GM19099 (cell line): ENCODE measurements around the gene TTC38.
A peak's percentile ranks its signal among the peaks of the same experiment; 100 is the strongest.

Experiments used
- POLR2A ChIP-seq: IDR thresholded peaks from 3 replicates; pipeline ENCODE4 v1.6.1; 2011; ENCODE audit warnings: low read depth; ENCODE audit not compliant: insufficient read length; ENCODE audit errors: extremely low read depth

TTC38 gene

DNA sequence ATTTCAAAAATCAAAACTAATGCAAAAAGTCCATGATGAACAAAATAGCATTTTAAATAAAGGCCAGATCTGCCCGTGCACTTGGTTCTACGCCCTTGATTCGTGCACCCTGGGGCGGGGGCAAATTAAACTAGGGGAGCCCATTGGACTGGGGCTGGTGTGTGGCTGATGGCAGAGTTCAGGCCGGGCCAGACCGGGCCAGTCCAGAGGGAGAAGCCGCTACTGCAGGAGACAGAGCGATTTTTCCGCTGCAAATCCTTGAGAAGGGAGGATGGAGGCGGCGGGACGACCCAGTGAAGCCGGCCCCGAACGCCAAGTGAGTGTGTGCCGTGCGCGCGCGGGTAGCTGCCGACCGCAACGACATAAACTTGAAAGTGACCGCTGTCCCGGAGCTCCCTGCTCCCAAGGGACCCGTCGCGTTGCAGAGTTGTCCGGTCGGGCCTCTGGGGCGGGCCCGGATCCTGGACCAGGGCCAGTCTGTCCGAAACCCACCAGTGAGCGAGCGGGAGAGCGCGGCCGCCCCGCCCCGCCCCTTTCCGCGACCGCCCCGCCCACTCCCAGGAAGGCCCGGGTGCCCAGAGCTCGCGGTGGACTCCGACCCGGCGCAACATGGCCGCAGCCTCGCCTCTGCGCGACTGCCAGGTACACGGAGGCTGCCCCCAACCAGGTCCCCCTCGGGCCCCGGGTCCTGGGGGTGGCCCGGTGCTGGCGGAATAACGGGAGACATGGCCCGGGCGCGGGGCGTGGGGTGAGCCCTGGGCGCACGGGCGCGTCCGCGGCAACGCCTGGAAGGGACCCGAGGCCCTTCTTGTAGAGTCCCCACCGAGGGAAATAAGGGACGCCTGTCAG is at the start of gene TTC38:
Gene TTC38, plus strand, starts transcription at position 578 of the 849 bp plus-strand sequence. Its CDS starts 32 bp downstream, at position 610.
- peak; percentile 73 for TF ChIP-seq POLR2A

DNA sequence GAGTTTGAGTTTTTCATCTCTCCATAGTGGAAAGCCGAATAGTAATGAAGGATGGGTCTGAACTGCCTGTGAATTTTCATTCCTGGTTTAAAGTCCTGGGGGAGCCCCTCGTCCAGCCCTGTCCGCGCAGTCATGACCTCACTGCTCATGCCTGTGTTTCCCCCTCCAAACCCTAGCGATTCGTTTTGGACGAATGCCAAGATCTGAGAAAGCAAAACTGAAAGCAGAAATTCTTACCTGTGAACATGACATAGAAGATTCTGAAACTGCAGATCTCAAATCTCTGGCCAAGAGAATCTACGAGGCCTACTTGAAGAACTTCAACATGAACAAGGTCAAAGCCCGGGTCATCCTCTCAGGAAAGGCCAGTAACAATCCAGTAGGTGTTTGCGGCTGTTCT is 48.2 kb upstream of the TTC38 start:
- TF ChIP-seq POLR2A: no peak

DNA sequence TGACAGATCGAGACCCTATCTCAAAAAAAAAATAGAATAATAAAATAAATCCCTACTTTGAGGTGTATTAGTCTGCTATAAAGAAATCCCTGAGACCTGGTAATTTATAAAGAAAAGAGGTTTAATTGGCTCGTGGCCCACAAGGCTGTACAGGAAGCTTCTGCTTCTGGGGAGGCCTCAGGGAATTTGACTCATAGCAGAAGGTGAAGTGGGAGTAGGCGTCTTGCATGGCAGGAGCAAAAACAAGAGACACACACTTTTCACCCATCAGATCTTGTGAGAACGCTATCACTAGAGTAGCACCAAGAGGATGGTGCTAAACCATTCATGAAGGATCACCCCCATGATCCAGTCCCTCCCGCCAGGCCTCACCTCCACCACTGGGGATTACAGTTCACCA is 46.9 kb upstream of the TTC38 start:
- no peak for TF ChIP-seq POLR2A

- TF ChIP-seq POLR2A: no peak
These were observed 43.5 kb upstream of the TTC38 start for GRCh38 chr22:46224044-46224897.

DNA sequence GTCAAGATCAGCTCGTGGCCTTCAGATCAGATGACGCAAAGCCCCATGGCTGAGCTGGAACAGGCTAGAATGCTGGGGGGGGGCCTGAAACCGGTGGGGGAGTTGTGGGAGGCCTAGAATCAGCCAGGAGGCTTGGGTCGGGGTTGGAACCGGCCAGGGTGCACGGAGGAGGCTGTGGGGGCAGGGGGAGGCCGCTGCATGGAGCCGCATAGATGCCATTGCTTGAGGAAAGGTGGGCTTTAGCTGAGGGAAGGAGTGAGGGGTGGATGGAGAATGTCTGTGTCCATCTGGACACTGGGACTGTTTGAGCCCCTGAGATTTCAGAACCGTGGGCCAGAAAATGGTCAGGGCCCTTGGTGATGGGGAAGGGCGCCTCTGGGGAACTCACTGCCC is 42.9 kb upstream of the TTC38 start:
- TF ChIP-seq POLR2A: no peak

DNA sequence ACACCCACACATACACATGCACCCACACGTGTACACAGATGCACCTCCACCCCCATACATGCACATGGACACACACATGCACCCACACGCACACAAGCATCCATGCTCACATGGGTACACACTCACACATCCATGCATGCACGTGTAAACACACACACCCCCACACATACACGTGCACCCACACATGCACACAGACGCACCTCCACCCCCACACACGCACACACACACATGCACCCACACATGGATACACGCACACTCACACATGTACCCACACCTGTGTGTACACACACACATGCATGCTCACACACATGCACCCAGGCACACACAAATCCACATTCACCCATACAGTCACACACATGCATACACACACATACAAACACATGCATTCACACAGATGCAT is 42.2 kb upstream of the TTC38 start:
- no peak for TF ChIP-seq POLR2A

DNA sequence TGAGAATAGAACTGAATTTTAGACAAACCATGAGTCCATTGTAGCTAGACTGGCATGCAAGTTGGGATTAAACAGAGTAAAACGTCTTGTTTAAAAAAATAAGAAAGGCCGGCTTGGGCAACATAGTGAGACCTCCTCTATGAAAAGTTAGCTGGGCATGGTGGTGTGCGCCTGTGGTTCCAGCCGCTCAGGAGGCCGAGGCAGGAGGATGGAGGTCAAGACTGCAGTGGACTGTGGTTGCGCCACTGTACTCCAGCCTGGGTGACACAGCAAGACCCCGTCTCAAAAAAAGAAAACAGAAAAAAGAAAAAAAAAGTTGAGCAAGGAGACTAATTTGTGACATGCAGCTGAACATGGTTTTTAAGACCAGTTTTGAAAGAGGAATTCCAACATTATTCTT is 41.2 kb upstream of the TTC38 start:
- no peak for TF ChIP-seq POLR2A

DNA sequence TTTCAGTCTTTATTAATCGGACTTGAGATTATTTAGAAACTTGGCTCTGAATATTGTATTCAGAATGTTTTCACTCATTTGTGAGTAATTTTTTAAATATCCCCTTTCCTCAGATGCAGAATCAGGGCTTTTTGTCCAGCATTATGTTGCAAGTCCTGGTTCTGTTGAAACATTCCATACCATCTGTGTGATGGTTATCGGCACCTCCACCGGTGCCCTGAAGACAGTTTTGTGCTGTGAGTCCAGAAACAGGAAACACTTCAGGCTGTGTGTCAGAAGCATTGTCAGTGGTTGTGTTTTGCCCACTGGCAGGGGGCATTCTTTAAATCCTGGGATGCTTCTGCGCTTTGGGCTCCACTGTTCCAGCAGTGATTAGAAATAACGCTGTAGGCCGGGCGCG is 38.1 kb upstream of the TTC38 start:
- no peak for TF ChIP-seq POLR2A

DNA sequence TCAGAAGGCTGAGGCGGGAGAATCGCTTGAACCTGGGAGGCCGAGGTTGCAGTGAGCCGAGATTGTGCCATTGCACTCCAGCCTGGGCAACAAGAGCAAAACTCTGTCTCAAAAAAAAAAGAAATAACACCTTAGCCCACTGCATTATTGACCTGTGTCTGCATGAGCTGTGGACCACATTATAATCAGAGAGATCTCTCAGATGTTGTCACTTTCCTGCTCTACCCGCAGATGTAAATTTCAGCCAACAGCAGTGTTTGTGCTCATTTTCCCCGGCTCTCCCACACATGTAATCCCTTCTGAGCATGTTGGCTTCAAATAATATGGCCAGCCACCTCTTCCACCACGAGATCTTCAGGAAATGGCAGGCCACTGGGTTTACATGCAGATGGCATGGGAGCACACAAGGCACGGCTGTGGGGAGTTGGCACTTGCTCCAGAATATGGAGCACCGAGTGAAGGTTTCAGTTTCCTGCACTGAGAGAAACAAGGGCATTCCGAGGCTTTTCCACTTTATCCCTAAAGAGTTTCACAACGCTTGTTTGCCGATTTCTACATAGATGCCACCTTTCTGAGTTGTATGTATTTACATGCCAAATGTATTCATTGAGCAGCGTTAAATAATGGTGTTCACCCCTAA is 37.4 kb upstream of the TTC38 start:
- TF ChIP-seq POLR2A: no peak

DNA sequence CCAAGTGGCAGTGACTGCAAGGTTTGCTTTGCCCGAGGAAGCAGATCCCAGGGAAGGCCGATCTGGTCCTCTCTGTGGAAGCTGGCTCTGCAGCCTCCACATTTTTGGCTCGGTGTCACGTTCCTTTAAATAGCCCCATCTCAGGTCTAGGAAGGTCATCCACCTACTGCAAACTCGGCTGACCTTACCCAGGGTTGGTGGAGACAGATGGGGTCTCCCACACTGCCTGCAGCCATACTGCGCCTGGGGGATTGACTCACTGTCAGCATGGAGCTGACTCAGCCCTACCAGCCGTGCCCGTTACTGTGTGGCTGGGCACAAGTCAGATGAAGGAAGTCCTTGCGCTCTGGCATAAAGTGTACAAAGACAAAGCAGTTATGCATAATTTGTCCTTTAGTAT is 34.6 kb upstream of the TTC38 start:
- no peak for TF ChIP-seq POLR2A

DNA sequence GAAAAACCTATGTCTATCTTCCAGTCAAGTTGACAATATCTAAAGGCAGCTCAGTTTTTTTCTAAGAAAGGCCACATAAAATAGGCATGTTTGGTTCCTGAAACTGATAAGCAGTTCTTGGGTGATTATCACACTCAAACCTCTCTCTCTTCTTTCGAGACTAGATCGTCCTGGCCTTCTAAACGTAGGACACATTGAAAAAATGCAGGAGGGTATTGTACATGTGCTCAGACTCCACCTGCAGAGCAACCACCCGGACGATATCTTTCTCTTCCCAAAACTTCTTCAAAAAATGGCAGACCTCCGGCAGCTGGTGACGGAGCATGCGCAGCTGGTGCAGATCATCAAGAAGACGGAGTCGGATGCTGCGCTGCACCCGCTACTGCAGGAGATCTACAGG is 32.8 kb upstream of the TTC38 start:
- no peak for TF ChIP-seq POLR2A

- TF ChIP-seq POLR2A: no peak
These were observed 30.2 kb upstream of the TTC38 start for GRCh38 chr22:46237453-46238124.

- TF ChIP-seq POLR2A: no peak
These were observed 29.3 kb upstream of the TTC38 start for GRCh38 chr22:46238541-46238940.

- TF ChIP-seq POLR2A: no peak
These were observed 28.4 kb upstream of the TTC38 start for GRCh38 chr22:46239261-46240048.
